HEK293 (cell line): ENCODE measurements around the gene C2CD2.

ENCODE experiments used
- CTCF ChIA-PET: fragments of 350-600 bp; formaldehyde crosslinking; extraction: SDS; loops from one replicate; lab custom pipeline; 2021; ENCODE audit warnings: antibody characterized with exemption; lab: Yijun Ruan, JAX
- POLR2A ChIA-PET: fragments of 300-600 bp; formaldehyde crosslinking; extraction: SDS; loops from one replicate; lab custom pipeline; 2020; ENCODE audit warnings: antibody characterized with exemption, inconsistent platforms; lab: Yijun Ruan, JAX
- H3K27ac ChIP-seq: fragments of 200-500 bp; sonication (Bioruptor generic); 2 replicates; pipeline ENCODE4 v1.5.1; 2014; ENCODE audit warnings: low read depth, low read length, control low read depth, inconsistent platforms; ENCODE audit errors: extremely low read depth
- H3K36me3 ChIP-seq, 2 experiments: fragments of 200-500 bp in 1 of 2; sonication (Bioruptor generic) in 1 of 2; 1 replicate in 1 of 2; 2 replicates in 1 of 2; pipeline ENCODE4 v1.5.1; 2014 to 2017; ENCODE audit warnings: inconsistent platforms in 2 of 2, low read length in 2 of 2; ENCODE audit not compliant: control insufficient read depth in 2 of 2, insufficient read depth in 1 of 2
- H3K4me1 ChIP-seq: fragments of 200-500 bp; sonication (Bioruptor generic); 2 replicates; pipeline ENCODE4 v1.5.1; 2014; ENCODE audit warnings: mild to moderate bottlenecking, low read length, inconsistent platforms; ENCODE audit not compliant: control insufficient read depth, insufficient read depth
- H3K4me3 ChIP-seq: 2 replicates; pipeline ENCODE4 v1.5.1; 2011; ENCODE audit warnings: low read depth, mild to moderate bottlenecking, control low read depth, low read length, moderate library complexity
- H3K9me3 ChIP-seq: fragments of 200-500 bp; sonication (Bioruptor generic); 2 replicates; pipeline ENCODE4 v1.5.1; 2014; ENCODE audit warnings: low read depth, low read length, inconsistent platforms; ENCODE audit not compliant: control insufficient read depth, insufficient read depth
- KLF16 ChIP-seq: fragments of 450-650 bp; formaldehyde crosslinking; IDR thresholded peaks from 2 replicates; pipeline ENCODE4 v1.5.1; 2017; ENCODE audit warnings: missing biosample characterization, missing genetic modification characterization
- KLF17 ChIP-seq: fragments of 450-650 bp; formaldehyde crosslinking; IDR thresholded peaks from 2 replicates; pipeline ENCODE4 v1.5.1; 2016; ENCODE audit warnings: missing biosample characterization, missing genetic modification characterization
- KLF7 ChIP-seq: fragments of 450-650 bp; formaldehyde crosslinking; IDR thresholded peaks from 2 replicates; pipeline ENCODE4 v1.5.1; 2016; ENCODE audit warnings: missing biosample characterization, missing genetic modification characterization, borderline replicate concordance
- MEIS1 ChIP-seq: sonication (generic); formaldehyde crosslinking; IDR thresholded peaks from 2 replicates; pipeline ENCODE4 v1.8.1; 2022; ENCODE audit warnings: missing genetic modification reagents, mild to moderate bottlenecking, borderline replicate concordance
- MYNN ChIP-seq: fragments of 450-650 bp; formaldehyde crosslinking; IDR thresholded peaks from 2 replicates; pipeline ENCODE4 v1.5.1; 2016; ENCODE audit warnings: missing biosample characterization, missing genetic modification characterization, borderline replicate concordance
- PATZ1 ChIP-seq: fragments of 450-650 bp; formaldehyde crosslinking; IDR thresholded peaks from 2 replicates; pipeline ENCODE4 v1.5.1; 2016; ENCODE audit warnings: missing biosample characterization, missing genetic modification characterization
- ZBTB49 ChIP-seq: fragments of 450-650 bp; formaldehyde crosslinking; IDR thresholded peaks from 2 replicates; pipeline ENCODE4 v1.5.1; 2016; ENCODE audit warnings: missing biosample characterization, missing genetic modification characterization, low read depth
- ZFP41 ChIP-seq: fragments of 450-650 bp; formaldehyde crosslinking; IDR thresholded peaks from 2 replicates; pipeline ENCODE4 v1.5.1; 2016; ENCODE audit warnings: missing biosample characterization, missing genetic modification characterization, borderline replicate concordance
- ZNF18 ChIP-seq: fragments of 450-650 bp; formaldehyde crosslinking; IDR thresholded peaks from 2 replicates; pipeline ENCODE4 v1.5.1; 2016; ENCODE audit warnings: missing biosample characterization, missing genetic modification characterization
- ZNF354C ChIP-seq: fragments of 450-650 bp; formaldehyde crosslinking; IDR thresholded peaks from 2 replicates; pipeline ENCODE4 v1.5.1; 2016; ENCODE audit warnings: missing biosample characterization, missing genetic modification characterization, low read depth, borderline replicate concordance
- ZNF391 ChIP-seq: fragments of 450-650 bp; formaldehyde crosslinking; IDR thresholded peaks from 2 replicates; pipeline ENCODE4 v1.5.1; 2016; ENCODE audit warnings: low read depth, missing biosample characterization, missing genetic modification characterization, borderline replicate concordance
- ZNF433 ChIP-seq: fragments of 450-650 bp; formaldehyde crosslinking; IDR thresholded peaks from 2 replicates; pipeline ENCODE4 v1.5.1; 2016; ENCODE audit warnings: missing biosample characterization, missing genetic modification characterization, low read depth
- ZNF530 ChIP-seq: fragments of 450-650 bp; formaldehyde crosslinking; IDR thresholded peaks from 2 replicates; pipeline ENCODE4 v1.5.1; 2016; ENCODE audit warnings: low read depth, missing biosample characterization, missing genetic modification characterization
- ZNF571 ChIP-seq: fragments of 450-650 bp; formaldehyde crosslinking; IDR thresholded peaks from 2 replicates; pipeline ENCODE4 v1.5.0; 2017; ENCODE audit warnings: missing biosample characterization, missing genetic modification characterization
- ZNF624 ChIP-seq: fragments of 450-650 bp; formaldehyde crosslinking; IDR thresholded peaks from 2 replicates; pipeline ENCODE4 v1.5.1; 2017; ENCODE audit warnings: missing biosample characterization, missing genetic modification characterization
- ZNF626 ChIP-seq: fragments of 450-650 bp; sonication (Bioruptor Pico); formaldehyde crosslinking; IDR thresholded peaks from 2 replicates; pipeline ENCODE4 v1.5.1; 2018; ENCODE audit warnings: missing biosample characterization, missing genetic modification characterization, inconsistent platforms
- ZNF664 ChIP-seq: fragments of 450-650 bp; formaldehyde crosslinking; IDR thresholded peaks from 2 replicates; pipeline ENCODE4 v1.5.1; 2016; ENCODE audit warnings: missing biosample characterization, missing genetic modification characterization
- ZNF677 ChIP-seq: fragments of 450-650 bp; IDR thresholded peaks from 2 replicates; pipeline ENCODE4 v1.5.0; 2018; ENCODE audit warnings: missing biosample characterization, mild to moderate bottlenecking, missing genetic modification characterization, moderate library complexity
- ZNF692 ChIP-seq: fragments of 450-650 bp; formaldehyde crosslinking; IDR thresholded peaks from 2 replicates; pipeline ENCODE4 v1.5.1; 2016; ENCODE audit warnings: missing biosample characterization, missing genetic modification characterization

Gene C2CD2

GRCh38 chr21:41885341-41886024 is 68.3 kb downstream of the C2CD2 start (continued):
- TF ChIP-seq ZNF354C (no peak), KLF7 (no peak), ZNF624 (no peak), ZNF664 (tag by site-specific recombination) (no peak)

GRCh38 chr21:41884501-41885030 is 69.3 kb downstream of the C2CD2 start:
- ChIA-PET POLR2A (no interaction called here), CTCF (interaction anchor here (0.7 to 1.2 kb wide), 2 partner anchors 223 to 233 kb away, joined by 3 to 5 read pairs; no protein-coding TSS in a partner anchor)
- no peak overlapping the region for H3K27ac ChIP-seq
- H3K9me3 ChIP-seq, result no peaks in the 10 kb centered on the region
- H3K4me1 ChIP-seq, result no peaks in the 10 kb centered on the region
- no peak overlapping the region for H3K4me3 ChIP-seq
- no peak for TF ChIP-seq KLF16 (tag by site-specific recombination)
- no peaks in the 10 kb centered on the region for H3K36me3 ChIP-seq

GRCh38 chr21:41883582-41883981 is 70.2 kb downstream of the C2CD2 start:
- Histone ChIP-seq H3K4me3 (no peak overlapping the region), H3K9me3 (no peaks in the 10 kb centered on the region), H3K27ac (no peak overlapping the region), H3K4me1 (no peaks in the 10 kb centered on the region), H3K36me3 (no peaks in the 10 kb centered on the region)
- POLR2A ChIA-PET, result no interaction called here
- no peak for TF ChIP-seq MYNN (tag by site-specific recombination)
- TF ChIP-seq KLF17 (tag by site-specific recombination), result no peak
- TF ChIP-seq ZFP41 (tag by site-specific recombination), result no peak
- TF ChIP-seq ZNF18 (tag by site-specific recombination), result no peak
- no peak for TF ChIP-seq ZNF692
- no peak for TF ChIP-seq ZNF433 (tag by site-specific recombination)
- TF ChIP-seq ZNF391 (tag by site-specific recombination), result no peak
- TF ChIP-seq ZBTB49 (tag by site-specific recombination), result no peak
- no peak for TF ChIP-seq PATZ1 (tag by site-specific recombination)
- no peak for TF ChIP-seq ZNF677
- no peak for TF ChIP-seq ZNF626 (tag by site-specific recombination)
- TF ChIP-seq ZNF571 (tag by site-specific recombination), result no peak
- TF ChIP-seq MEIS1, result no peak
- no peak for TF ChIP-seq ZNF530 (tag by site-specific recombination)
- CTCF ChIA-PET, result interaction anchor here (0.6 to 1.2 kb wide), 4 partner anchors 30 to 234 kb away, joined by 3 to 5 read pairs (median 4); no protein-coding TSS in a partner anchor
